Measurements from ENCODE around the gene ZNF732.
"Not testable (repeated sequence)": the region's sequence is repeated elsewhere in the genome, so short reads cannot be mapped to it uniquely, and the experiment has no call there.

The ZNF732 gene

GRCh38 chr4:253936-254756, 51.1 kb downstream of the ZNF732 start:
- no peak for FAIRE-seq

GRCh38 chr4:252065-252601, 53.1 kb downstream of the ZNF732 start:
- FAIRE-seq: peak; percentile 36

GRCh38 chr4:244471-244870, 60.8 kb downstream of the ZNF732 start:
- peak; percentile 70 for FAIRE-seq

- no peak for FAIRE-seq
Measured at GRCh38 chr4:243426-243825, 61.8 kb downstream of the ZNF732 start.

- FAIRE-seq: peak; percentile 60
Measured at GRCh38 chr4:242121-242848, 63.0 kb downstream of the ZNF732 start.

DNA sequence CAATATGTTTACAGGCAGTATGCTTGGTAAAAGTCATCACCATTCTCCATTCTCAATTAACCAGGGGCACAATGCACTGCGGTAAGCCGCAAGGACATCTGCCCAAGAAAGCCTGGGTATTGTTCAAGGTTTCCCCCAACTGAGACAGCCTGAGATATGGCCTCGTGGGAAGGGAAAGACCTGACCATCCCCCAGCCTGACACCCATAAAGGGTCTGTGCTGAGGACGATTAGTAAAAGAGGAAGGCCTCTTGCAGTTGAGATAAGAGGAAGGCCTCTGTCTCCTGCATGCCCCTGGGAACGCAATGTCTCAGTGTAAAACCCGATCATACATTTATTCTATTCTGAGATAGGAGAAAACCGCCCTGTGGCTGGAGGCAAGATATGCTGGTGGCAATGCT, 63.9 kb downstream of the ZNF732 start:
- FAIRE-seq: not testable (repeated sequence)

DNA sequence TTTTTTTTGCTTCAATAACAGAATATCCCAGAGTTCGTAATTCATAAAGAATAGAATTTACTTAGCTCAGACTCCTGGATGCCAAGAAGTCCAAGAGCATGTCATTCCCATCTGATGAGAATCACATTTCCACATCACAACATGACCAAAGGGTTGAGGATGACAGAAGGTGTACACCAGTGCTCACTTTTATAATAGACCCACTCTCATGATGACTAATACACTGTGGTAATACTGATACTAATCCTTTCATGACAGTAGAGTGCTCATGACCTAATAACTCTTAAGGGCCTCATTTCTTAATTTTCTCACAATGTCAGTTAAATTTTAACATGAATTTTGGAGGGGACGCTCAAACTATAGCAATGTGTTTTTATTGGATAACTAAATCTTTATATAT, 69.2 kb downstream of the ZNF732 start:
- FAIRE-seq: no peak

GRCh38 chr4:234178-234577, 71.1 kb downstream of the ZNF732 start:
- no peak for FAIRE-seq

- no peak for FAIRE-seq
Measured at GRCh38 chr4:223913-224497, 81.3 kb downstream of the ZNF732 start.
